HG03469 (cell line): ENCODE data around the gene YIF1A.
"Not testable (repeated sequence)": the region's sequence is repeated elsewhere in the genome, so short reads cannot be mapped to it uniquely, and the experiment has no call there.

Experiments
- ATAC-seq: cut with Tn5 transposase; IDR thresholded peaks from one replicate; pipeline ENCODE4 v1.9.1; 2021; ENCODE audit warnings: mild to moderate bottlenecking, moderate library complexity, moderate number of reproducible peaks; ENCODE audit not compliant: unreplicated experiment

YIF1A gene

GRCh38 chr11:66311965-66312548 is 23.1 kb upstream of the YIF1A start:
- peak; percentile 47 for ATAC-seq

GRCh38 chr11:66311470-66311964 is 22.6 kb upstream of the YIF1A start:
- ATAC-seq, result peak; percentile 26

- ATAC-seq, result not testable (repeated sequence)
These were observed 22.0 kb upstream of the YIF1A start for GRCh38 chr11:66310803-66311440.

GRCh38 chr11:66310324-66310723 is 21.4 kb upstream of the YIF1A start:
- ATAC-seq, result no peak

GRCh38 chr11:66309475-66309874 is 20.5 kb upstream of the YIF1A start:
- ATAC-seq, result no peak

- ATAC-seq, result no peak
These were observed 13.7 kb upstream of the YIF1A start for GRCh38 chr11:66302656-66303055.

GRCh38 chr11:66299186-66299585 is 10.2 kb upstream of the YIF1A start:
- ATAC-seq, result no peak

GRCh38 chr11:66297610-66298009 is 8.7 kb upstream of the YIF1A start:
- no peak for ATAC-seq

- no peak for ATAC-seq
These were observed 6.0 kb upstream of the YIF1A start for GRCh38 chr11:66294626-66295620.

GRCh38 chr11:66293777-66294625 is 5.1 kb upstream of the YIF1A start:
- no peak for ATAC-seq

GRCh38 chr11:66293352-66293751 is 4.4 kb upstream of the YIF1A start:
- no peak for ATAC-seq

- no peak for ATAC-seq
These were observed 3.8 kb upstream of the YIF1A start for GRCh38 chr11:66292543-66293332.

GRCh38 chr11:66291706-66292542 is 3.0 kb upstream of the YIF1A start, which contains the start of gene TMEM151A:
TSS of gene TMEM151A (plus strand) at chr11:66291894. CDS start at chr11:66292014, 120 bp downstream.
- ATAC-seq, result no peak

GRCh38 chr11:66291303-66291705 is 2.4 kb upstream of the YIF1A start:
- no peak for ATAC-seq

- no peak for ATAC-seq
These were observed 1.3 kb upstream of the YIF1A start for GRCh38 chr11:66290330-66290621.

- peak; percentile 11 for ATAC-seq
These were observed 796 bp upstream of the YIF1A start for GRCh38 chr11:66289548-66290329.

GRCh38 chr11:66287889-66288670 is 863 bp downstream of the YIF1A start:
- ATAC-seq, result no peak
